SK-N-SH treated with all-trans-retinoic acid at 6 μM for 48 hours (cell line): Measurements from ENCODE around the gene MOAP1.

Source experiments
- ATAC-seq: fragments of 200-7000 bp; cut with Tn5 transposase; 3 replicates; pipeline ENCODE4 v1.9.1; 2020; ENCODE audit warnings: mild to moderate bottlenecking, moderate library complexity
- ARNTL ChIP-seq: fragments of 450-650 bp; formaldehyde crosslinking; IDR thresholded peaks from 2 replicates; pipeline ENCODE4 v1.5.0; 2020; ENCODE audit warnings: low read depth, mild to moderate bottlenecking, moderate library complexity, borderline replicate concordance
- BACH2 ChIP-seq: fragments of 250-450 bp; sonication (Bioruptor Pico); IDR thresholded peaks from 2 replicates; pipeline ENCODE4 v1.9.0; 2021; ENCODE audit warnings: mild to moderate bottlenecking, borderline replicate concordance
- CSDC2 ChIP-seq: fragments of 250-450 bp; sonication (Bioruptor Pico); IDR thresholded peaks from 2 replicates; pipeline ENCODE4 v1.5.0; 2020; ENCODE audit warnings: mild to moderate bottlenecking, moderate library complexity
- ESRRG ChIP-seq: fragments of 250-450 bp; sonication (Bioruptor Pico); IDR thresholded peaks from 2 replicates; pipeline ENCODE4 v1.6.1; 2021; ENCODE audit warnings: mild to moderate bottlenecking
- GLIS3 ChIP-seq: fragments of 250-450 bp; sonication (Bioruptor Pico); IDR thresholded peaks from 2 replicates; pipeline ENCODE4 v1.5.0; 2020; ENCODE audit warnings: mild to moderate bottlenecking, moderate library complexity
- ISL1 ChIP-seq: fragments of 250-450 bp; sonication (Bioruptor Pico); IDR thresholded peaks from 2 replicates; pipeline ENCODE4 v2.1.2; 2022; ENCODE audit warnings: mild to moderate bottlenecking, moderate library complexity
- OSR1 ChIP-seq: fragments of 250-450 bp; sonication (Bioruptor Pico); IDR thresholded peaks from 2 replicates; pipeline ENCODE4 v1.8.0; 2022; ENCODE audit warnings: moderate library complexity, mild to moderate bottlenecking, inconsistent platforms
- PATZ1 ChIP-seq: fragments of 250-450 bp; sonication (Bioruptor Pico); IDR thresholded peaks from 2 replicates; pipeline ENCODE4 v1.8.0; 2020; ENCODE audit warnings: mild to moderate bottlenecking, moderate library complexity, borderline replicate concordance
- POU6F1 ChIP-seq: fragments of 250-450 bp; sonication (Bioruptor Pico); IDR thresholded peaks from 2 replicates; pipeline ENCODE4 v1.8.0; 2021; ENCODE audit warnings: low read depth, mild to moderate bottlenecking, moderate library complexity, borderline replicate concordance
- PPARA ChIP-seq: fragments of 250-450 bp; sonication (Bioruptor Pico); IDR thresholded peaks from 2 replicates; pipeline ENCODE4 v1.5.0; 2020; ENCODE audit warnings: mild to moderate bottlenecking, borderline replicate concordance
- SNAI2 ChIP-seq: fragments of 250-450 bp; sonication (Bioruptor Pico); IDR thresholded peaks from 2 replicates; pipeline ENCODE4 v1.5.0; 2020; ENCODE audit warnings: mild to moderate bottlenecking, moderate library complexity
- TCF4 ChIP-seq: fragments of 250-450 bp; sonication (Bioruptor Pico); IDR thresholded peaks from 2 replicates; pipeline ENCODE4 v1.8.0; 2021; ENCODE audit warnings: mild to moderate bottlenecking, moderate library complexity, borderline replicate concordance
- TOX ChIP-seq: fragments of 250-450 bp; sonication (Bioruptor Pico); IDR thresholded peaks from 2 replicates; pipeline ENCODE4 v1.8.0; 2021; ENCODE audit warnings: mild to moderate bottlenecking, moderate library complexity, borderline replicate concordance
- ZC3H10 ChIP-seq: fragments of 250-450 bp; sonication (Bioruptor Pico); IDR thresholded peaks from 2 replicates; pipeline ENCODE4 v1.5.1; 2021; ENCODE audit warnings: mild to moderate bottlenecking, moderate library complexity
- ZFP3 ChIP-seq: fragments of 250-450 bp; sonication (Bioruptor Pico); IDR thresholded peaks from 2 replicates; pipeline ENCODE4 v1.5.0; 2020; ENCODE audit warnings: mild to moderate bottlenecking, moderate library complexity
- ZNF565 ChIP-seq: fragments of 450-650 bp; formaldehyde crosslinking; conservative IDR thresholded peaks from 2 replicates; pipeline ENCODE4 v1.5.0; 2020; ENCODE audit warnings: low read depth, mild to moderate bottlenecking, moderate library complexity
- ZNF70 ChIP-seq: fragments of 450-650 bp; formaldehyde crosslinking; IDR thresholded peaks from 2 replicates; pipeline ENCODE4 v1.5.0; 2020; ENCODE audit warnings: mild to moderate bottlenecking, moderate library complexity
- TF ChIP-seq, protein P1 (sequence below): fragments of 250-450 bp; sonication (Bioruptor Pico); IDR thresholded peaks from 2 replicates; pipeline ENCODE4 v1.5.1; 2021; ENCODE audit warnings: mild to moderate bottlenecking, moderate library complexity
- TF ChIP-seq, protein P2 (sequence below): fragments of 250-450 bp; sonication (Bioruptor Pico); IDR thresholded peaks from 2 replicates; pipeline ENCODE4 v1.5.1; 2020; ENCODE audit warnings: low read depth, mild to moderate bottlenecking, moderate library complexity
- TF ChIP-seq, protein P3 (sequence below): fragments of 250-450 bp; sonication (Bioruptor Pico); IDR thresholded peaks from 2 replicates; pipeline ENCODE4 v1.5.0; 2020; ENCODE audit warnings: mild to moderate bottlenecking, moderate library complexity

The MOAP1 gene

GRCh38 chr14:93148979-93149378 is 35.7 kb downstream of the MOAP1 start:
- ATAC-seq, result no peak
- TF ChIP-seq POU6F1, result no peak
- no peak for TF ChIP-seq BACH2
- TF ChIP-seq ZNF70 (CRISPR knock-in tag), result no peak
- TF ChIP-seq SNAI2 (CRISPR knock-in tag), result no peak
- TF ChIP-seq ESRRG, result no peak
- no peak for TF ChIP-seq ZC3H10 (CRISPR knock-in tag)
- no peak for TF ChIP-seq TCF4
- no peak for TF ChIP-seq OSR1
- TF ChIP-seq ZNF565, result no peak
- no peak for TF ChIP-seq ZFP3 (CRISPR knock-in tag)
- TF ChIP-seq, protein P1, sequence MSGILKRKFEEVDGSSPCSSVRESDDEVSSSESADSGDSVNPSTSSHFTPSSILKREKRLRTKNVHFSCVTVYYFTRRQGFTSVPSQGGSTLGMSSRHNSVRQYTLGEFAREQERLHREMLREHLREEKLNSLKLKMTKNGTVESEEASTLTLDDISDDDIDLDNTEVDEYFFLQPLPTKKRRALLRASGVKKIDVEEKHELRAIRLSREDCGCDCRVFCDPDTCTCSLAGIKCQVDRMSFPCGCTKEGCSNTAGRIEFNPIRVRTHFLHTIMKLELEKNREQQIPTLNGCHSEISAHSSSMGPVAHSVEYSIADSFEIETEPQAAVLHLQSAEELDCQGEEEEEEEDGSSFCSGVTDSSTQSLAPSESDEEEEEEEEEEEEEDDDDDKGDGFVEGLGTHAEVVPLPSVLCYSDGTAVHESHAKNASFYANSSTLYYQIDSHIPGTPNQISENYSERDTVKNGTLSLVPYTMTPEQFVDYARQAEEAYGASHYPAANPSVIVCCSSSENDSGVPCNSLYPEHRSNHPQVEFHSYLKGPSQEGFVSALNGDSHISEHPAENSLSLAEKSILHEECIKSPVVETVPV (CRISPR knock-in tag), result no peak
- no peak for TF ChIP-seq CSDC2
- no peak for TF ChIP-seq ARNTL
- TF ChIP-seq PATZ1 (CRISPR knock-in tag), result no peak
- TF ChIP-seq PPARA (CRISPR knock-in tag), result no peak
- TF ChIP-seq TOX (CRISPR knock-in tag), result no peak
- TF ChIP-seq, protein P2, sequence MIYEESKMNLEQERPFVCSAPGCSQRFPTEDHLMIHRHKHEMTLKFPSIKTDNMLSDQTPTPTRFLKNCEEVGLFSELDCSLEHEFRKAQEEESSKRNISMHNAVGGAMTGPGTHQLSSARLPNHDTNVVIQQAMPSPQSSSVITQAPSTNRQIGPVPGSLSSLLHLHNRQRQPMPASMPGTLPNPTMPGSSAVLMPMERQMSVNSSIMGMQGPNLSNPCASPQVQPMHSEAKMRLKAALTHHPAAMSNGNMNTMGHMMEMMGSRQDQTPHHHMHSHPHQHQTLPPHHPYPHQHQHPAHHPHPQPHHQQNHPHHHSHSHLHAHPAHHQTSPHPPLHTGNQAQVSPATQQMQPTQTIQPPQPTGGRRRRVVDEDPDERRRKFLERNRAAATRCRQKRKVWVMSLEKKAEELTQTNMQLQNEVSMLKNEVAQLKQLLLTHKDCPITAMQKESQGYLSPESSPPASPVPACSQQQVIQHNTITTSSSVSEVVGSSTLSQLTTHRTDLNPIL (CRISPR knock-in tag), result no peak
- no peak for TF ChIP-seq GLIS3 (CRISPR knock-in tag)
- TF ChIP-seq ISL1 (CRISPR knock-in tag), result no peak
- TF ChIP-seq, all 23 proteins: peak for 0

- TF ChIP-seq TCF4, result no peak
- ATAC-seq, result no peak
These were observed 38.6 kb downstream of the MOAP1 start for GRCh38 chr14:93146119-93146518.

- TF ChIP-seq PATZ1 (CRISPR knock-in tag) (no peak), POU6F1 (no peak), SNAI2 (CRISPR knock-in tag) (no peak)
- TF ChIP-seq, protein P3, sequence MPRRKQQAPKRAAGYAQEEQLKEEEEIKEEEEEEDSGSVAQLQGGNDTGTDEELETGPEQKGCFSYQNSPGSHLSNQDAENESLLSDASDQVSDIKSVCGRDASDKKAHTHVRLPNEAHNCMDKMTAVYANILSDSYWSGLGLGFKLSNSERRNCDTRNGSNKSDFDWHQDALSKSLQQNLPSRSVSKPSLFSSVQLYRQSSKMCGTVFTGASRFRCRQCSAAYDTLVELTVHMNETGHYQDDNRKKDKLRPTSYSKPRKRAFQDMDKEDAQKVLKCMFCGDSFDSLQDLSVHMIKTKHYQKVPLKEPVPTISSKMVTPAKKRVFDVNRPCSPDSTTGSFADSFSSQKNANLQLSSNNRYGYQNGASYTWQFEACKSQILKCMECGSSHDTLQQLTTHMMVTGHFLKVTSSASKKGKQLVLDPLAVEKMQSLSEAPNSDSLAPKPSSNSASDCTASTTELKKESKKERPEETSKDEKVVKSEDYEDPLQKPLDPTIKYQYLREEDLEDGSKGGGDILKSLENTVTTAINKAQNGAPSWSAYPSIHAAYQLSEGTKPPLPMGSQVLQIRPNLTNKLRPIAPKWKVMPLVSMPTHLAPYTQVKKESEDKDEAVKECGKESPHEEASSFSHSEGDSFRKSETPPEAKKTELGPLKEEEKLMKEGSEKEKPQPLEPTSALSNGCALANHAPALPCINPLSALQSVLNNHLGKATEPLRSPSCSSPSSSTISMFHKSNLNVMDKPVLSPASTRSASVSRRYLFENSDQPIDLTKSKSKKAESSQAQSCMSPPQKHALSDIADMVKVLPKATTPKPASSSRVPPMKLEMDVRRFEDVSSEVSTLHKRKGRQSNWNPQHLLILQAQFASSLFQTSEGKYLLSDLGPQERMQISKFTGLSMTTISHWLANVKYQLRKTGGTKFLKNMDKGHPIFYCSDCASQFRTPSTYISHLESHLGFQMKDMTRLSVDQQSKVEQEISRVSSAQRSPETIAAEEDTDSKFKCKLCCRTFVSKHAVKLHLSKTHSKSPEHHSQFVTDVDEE (CRISPR knock-in tag), result no peak
- TF ChIP-seq, protein P1 (CRISPR knock-in tag), result no peak
- TF ChIP-seq, protein P2 (CRISPR knock-in tag), result no peak
- ATAC-seq, result no peak
These were observed 41.6 kb downstream of the MOAP1 start for GRCh38 chr14:93142854-93143652.
